SK-N-MC (cell line): ENCODE measurements around the gene NEDD4L.
"Not testable (repeated sequence)": the region's sequence is repeated elsewhere in the genome, so short reads cannot be mapped to it uniquely, and the experiment has no call there.

Experiments
- EZH2 ChIP-seq: fragments of 200-600 bp; sonication (generic); IDR thresholded peaks from one replicate; pipeline ENCODE4 v1.6.1; 2017; ENCODE audit warnings: antibody characterized with exemption
- POLR2AphosphoS5 ChIP-seq: IDR thresholded peaks from 2 replicates; pipeline ENCODE4 v1.6.1; 2012; ENCODE audit warnings: mild to moderate bottlenecking, low read depth, low read length, borderline replicate concordance

DNA sequence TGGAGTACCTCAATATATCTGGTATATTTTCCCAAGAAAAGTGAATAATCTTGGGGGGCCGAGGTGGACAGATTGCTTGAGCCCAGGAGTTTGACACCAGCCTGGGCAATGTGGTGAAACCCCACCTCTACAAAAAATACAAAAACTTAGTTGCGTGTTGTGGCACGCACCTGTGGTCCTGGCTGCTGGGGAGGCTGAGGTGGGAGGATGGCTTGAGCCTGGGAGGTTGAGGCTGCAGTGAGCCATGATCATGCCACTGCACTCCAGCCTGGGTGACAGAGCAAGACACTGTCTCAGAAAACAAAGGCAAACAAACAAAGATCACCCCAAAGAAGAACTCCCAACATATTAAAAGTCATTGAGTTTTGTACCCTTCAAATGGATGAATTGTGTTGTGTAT, 6.9 kb downstream of the NEDD4L start:
- TF ChIP-seq POLR2AphosphoS5, EZH2: not testable (repeated sequence)
